Calu3 (cell line): ENCODE measurements around the gene RBM43. TPM values are rescaled to one million over a fixed set of nuclear protein-coding genes. Genes with fewer than 3 reads are reported as not detected.

Experiments
- BruUV-seq: library from RNA; stranded (reverse); fragments of 400-500 nt; replicated peaks from 2 replicates; lab custom pipeline; 2021; lab: Mats Ljungman, UMichigan
- CTCF ChIA-PET: fragments of 300-600 bp; sonication (Branson Sonifier 250); formaldehyde crosslinking; loops from one replicate; lab custom pipeline; 2022; ENCODE audit warnings: antibody characterized with exemption; lab: Charles Lee
- DNase-seq: peaks from one replicate; pipeline ENCODE4 v3.0.0; 2022
- H3K27ac Mint-ChIP-seq: one replicate; pipeline ENCODE4 v1.8.0; 2022; ENCODE audit warnings: mixed read lengths; ENCODE audit not compliant: unreplicated experiment
- H3K27me3 Mint-ChIP-seq: one replicate; pipeline ENCODE4 v1.8.0; 2022; ENCODE audit warnings: mixed read lengths; ENCODE audit not compliant: unreplicated experiment
- H3K36me3 Mint-ChIP-seq: one replicate; pipeline ENCODE4 v1.8.0; 2022; ENCODE audit warnings: mild to moderate bottlenecking, moderate library complexity, mixed read lengths; ENCODE audit not compliant: insufficient read depth, unreplicated experiment
- H3K4me1 Mint-ChIP-seq: one replicate; pipeline ENCODE4 v1.8.0; 2022; ENCODE audit warnings: mild to moderate bottlenecking, low read depth, mixed read lengths; ENCODE audit not compliant: unreplicated experiment
- H3K4me3 Mint-ChIP-seq: one replicate; pipeline ENCODE4 v1.8.0; 2022; ENCODE audit warnings: mild to moderate bottlenecking, low read depth, moderate library complexity, mixed read lengths; ENCODE audit not compliant: unreplicated experiment
- H3K9me3 Mint-ChIP-seq: one replicate; pipeline ENCODE4 v1.8.0; 2022; ENCODE audit warnings: low read depth, mixed read lengths; ENCODE audit not compliant: unreplicated experiment
- intact Hi-C: fragments of 100-400 bp; cut with micrococcal nuclease; formaldehyde crosslinking; loops from one replicate; pipeline ENCODE4 v1.10.0; 2022; ENCODE audit not compliant: unreplicated experiment
- total RNA-seq: library from RNA; stranded (reverse); gene quantifications from 2 replicates; pipeline ENCODE4 v1.2.3, GENCODE V29; 2022
- TF ChIP-seq, protein P1 (sequence below): fragments of 200-600 bp; IDR thresholded peaks from one replicate; pipeline ENCODE4 v1.8.0; 2022; ENCODE audit warnings: antibody characterized with exemption; ENCODE audit not compliant: unreplicated experiment

RBM43 gene
- total RNA-seq, 1 experiment from 2014 or later: 5.2 TPM

DNA sequence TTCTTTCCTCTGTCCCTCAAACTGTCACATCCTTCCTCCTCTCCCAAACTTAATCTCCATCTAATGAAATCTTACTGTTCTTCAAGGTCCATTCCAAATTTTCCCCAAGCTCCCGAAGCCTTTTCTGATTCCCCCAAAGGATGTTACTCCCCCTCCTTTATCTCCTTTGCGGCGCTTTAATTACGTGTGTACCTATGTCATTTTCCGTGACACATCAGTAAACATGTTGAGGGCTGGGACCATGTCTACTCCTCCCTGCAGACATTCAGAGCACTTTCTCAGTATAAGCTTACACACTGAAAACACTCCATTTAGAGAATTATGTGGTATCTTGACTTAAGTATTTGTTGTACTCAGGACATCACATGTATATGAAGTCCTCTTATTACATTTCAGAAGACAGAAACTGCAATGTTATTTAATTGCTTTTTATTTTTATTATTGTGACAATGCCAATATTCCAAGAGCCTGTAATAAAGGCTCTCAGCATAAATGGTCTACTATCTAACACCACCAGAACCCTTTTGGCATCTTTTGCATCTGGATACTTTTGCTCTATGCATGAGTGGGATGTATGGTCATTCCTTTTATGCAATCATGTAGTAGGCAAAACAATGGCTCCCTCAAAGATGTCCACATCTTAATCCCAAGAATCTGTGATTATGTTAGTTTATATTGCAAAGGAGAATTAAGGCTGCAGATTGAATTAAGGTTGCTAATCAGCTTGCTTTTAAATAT is 26.0 kb upstream of the RBM43 start:
- peaks cover 25% of the 10 kb centered on the region for H3K36me3 Mint-ChIP-seq
- TF ChIP-seq, protein P1, sequence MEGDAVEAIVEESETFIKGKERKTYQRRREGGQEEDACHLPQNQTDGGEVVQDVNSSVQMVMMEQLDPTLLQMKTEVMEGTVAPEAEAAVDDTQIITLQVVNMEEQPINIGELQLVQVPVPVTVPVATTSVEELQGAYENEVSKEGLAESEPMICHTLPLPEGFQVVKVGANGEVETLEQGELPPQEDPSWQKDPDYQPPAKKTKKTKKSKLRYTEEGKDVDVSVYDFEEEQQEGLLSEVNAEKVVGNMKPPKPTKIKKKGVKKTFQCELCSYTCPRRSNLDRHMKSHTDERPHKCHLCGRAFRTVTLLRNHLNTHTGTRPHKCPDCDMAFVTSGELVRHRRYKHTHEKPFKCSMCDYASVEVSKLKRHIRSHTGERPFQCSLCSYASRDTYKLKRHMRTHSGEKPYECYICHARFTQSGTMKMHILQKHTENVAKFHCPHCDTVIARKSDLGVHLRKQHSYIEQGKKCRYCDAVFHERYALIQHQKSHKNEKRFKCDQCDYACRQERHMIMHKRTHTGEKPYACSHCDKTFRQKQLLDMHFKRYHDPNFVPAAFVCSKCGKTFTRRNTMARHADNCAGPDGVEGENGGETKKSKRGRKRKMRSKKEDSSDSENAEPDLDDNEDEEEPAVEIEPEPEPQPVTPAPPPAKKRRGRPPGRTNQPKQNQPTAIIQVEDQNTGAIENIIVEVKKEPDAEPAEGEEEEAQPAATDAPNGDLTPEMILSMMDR: no peak
- intact Hi-C loops: no loop called here
- peak overlapping the region; percentile 74 for H3K4me3 Mint-ChIP-seq
- peaks cover 23% of the 10 kb centered on the region for H3K4me1 Mint-ChIP-seq
- H3K9me3 Mint-ChIP-seq: no peaks in the 10 kb centered on the region
- peak overlapping the region; percentile 79 for H3K27ac Mint-ChIP-seq
- H3K27me3 Mint-ChIP-seq: no peaks in the 10 kb centered on the region
- CTCF ChIA-PET: interaction anchor here (0.7 kb wide), 1 partner anchor 95 kb away, joined by 4 read pairs; no protein-coding TSS in a partner anchor
- no TSS peak for BruUV-seq
- no peak for DNase-seq

DNA sequence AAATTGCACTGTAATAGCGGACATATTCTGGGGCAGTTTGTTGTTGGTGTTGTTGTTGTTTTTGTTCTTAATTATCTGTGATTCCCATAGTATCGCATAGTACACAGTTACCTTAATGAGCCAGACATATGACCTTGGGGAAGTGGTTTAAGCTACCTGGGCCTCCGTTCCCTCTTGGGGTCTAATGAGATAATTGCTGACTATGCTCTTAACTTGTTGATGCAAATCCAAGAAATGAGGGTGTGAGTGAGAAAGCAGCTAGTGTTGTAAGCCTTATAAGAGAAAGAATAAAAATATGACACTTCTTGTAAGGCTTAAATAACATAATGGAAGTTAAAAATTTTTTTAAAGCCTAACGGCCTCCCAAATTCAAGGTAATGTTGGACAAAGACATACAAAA is 20.7 kb upstream of the RBM43 start:
- CTCF ChIA-PET: no interaction called here
- DNase-seq: no peak
- Mint-ChIP-seq H3K4me1 (peaks cover 11% of the 10 kb centered on the region), H3K36me3 (no peaks in the 10 kb centered on the region), H3K27ac (no peak overlapping the region), H3K9me3 (no peaks in the 10 kb centered on the region), H3K4me3 (no peak overlapping the region), H3K27me3 (no peaks in the 10 kb centered on the region)
- TF ChIP-seq, protein P1: no peak
- no TSS peak for BruUV-seq
- intact Hi-C loops: no loop called here

DNA sequence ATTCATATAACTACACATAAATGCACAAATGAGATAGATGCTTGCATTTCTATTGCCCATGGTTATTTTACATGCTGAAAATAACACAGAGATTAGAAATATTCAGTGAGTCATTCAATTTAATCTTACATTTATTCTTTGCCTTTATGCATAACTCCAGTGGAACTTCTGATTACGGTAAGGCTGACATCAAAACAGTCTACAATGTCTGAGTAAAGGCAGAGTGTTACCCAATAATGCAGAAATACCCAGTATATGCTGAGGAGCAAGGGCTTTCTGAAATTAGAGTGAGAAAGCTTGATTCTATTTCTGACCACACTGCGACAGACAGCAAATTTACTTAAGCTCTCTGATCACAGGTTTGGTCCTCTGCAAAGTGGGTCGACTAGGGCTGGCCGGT is 18.6 kb upstream of the RBM43 start:
- Mint-ChIP-seq H3K36me3 (peaks cover 4% of the 10 kb centered on the region), H3K9me3 (no peaks in the 10 kb centered on the region), H3K4me1 (no peaks in the 10 kb centered on the region), H3K4me3 (no peak overlapping the region), H3K27ac (no peak overlapping the region), H3K27me3 (no peaks in the 10 kb centered on the region)
- CTCF ChIA-PET: interaction anchor here (0.6 to 0.7 kb wide), 3 partner anchors 157 to 1545 kb away, joined by 3 to 4 read pairs (median 3); no protein-coding TSS in a partner anchor
- BruUV-seq: no TSS peak
- TF ChIP-seq, protein P1: no peak
- intact Hi-C loops: no loop called here
- DNase-seq: no peak

DNA sequence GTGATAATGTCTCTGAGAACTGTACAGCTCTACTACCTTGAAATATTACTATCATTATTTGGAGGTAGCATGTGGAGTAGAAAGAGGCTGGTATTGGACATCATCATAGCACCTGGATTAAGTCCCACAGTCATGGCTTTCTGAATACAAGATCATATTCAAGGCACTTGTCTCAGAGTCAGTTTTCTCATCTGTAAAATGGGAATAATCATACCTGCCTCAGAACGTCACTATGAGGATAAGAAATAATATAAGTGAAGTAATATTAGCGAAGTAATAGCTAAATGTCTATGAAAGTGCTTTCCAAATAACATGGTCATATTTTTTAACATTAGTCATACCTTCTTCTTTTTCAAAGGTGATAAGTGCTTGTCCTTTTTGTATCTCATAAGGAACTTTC is 16.8 kb upstream of the RBM43 start:
- TF ChIP-seq, protein P1: no peak
- Mint-ChIP-seq H3K36me3 (peaks cover 12% of the 10 kb centered on the region), H3K9me3 (no peaks in the 10 kb centered on the region), H3K4me1 (no peaks in the 10 kb centered on the region), H3K4me3 (no peak overlapping the region), H3K27me3 (no peaks in the 10 kb centered on the region), H3K27ac (no peak overlapping the region)
- no TSS peak for BruUV-seq
- CTCF ChIA-PET: no interaction called here
- intact Hi-C loops: no loop called here
- DNase-seq: no peak
